ENCODE results near the gene CD163L1. TPM values are rescaled to one million over a fixed set of nuclear protein-coding genes. Genes with fewer than 3 reads are reported as not detected.

Gene CD163L1
- total and polyA plus RNA-seq, 9 of the 15 experiments (the other 6 are each of a cell fraction or from before 2014, with no cell fraction given): 0.54 to 9.2 (median 2.0) TPM

- no peak overlapping the region for H2AFZ ChIP-seq (ENCODE audit: low read depth, low read length)
- peaks cover 0 to 4% of the 10 kb centered on the region in 2 experiments; a peak in 1 of 5 replicates for H3K4me1 ChIP-seq (replicated peaks in 1 of 2; ENCODE audit: control insufficient read depth in 2 of 2, insufficient read depth in 2 of 2, low read length in 2 of 2)
- TF ChIP-seq RBFOX2 (IDR thresholded peaks at IDR 0.05; ENCODE audit: low read depth, low read length) (no peak), TEAD1 (CRISPR knock-in tag; IDR thresholded peaks at IDR 0.05) (no peak), PHF21A (IDR thresholded peaks at IDR 0.05; ENCODE audit: borderline replicate concordance, low read depth) (no peak), ZNF398 (CRISPR knock-in tag; IDR thresholded peaks at IDR 0.05) (no peak), CGGBP1 (CRISPR knock-in tag; IDR thresholded peaks at IDR 0.05) (no peak)
- no peaks in the 10 kb centered on the region for H4K20me1 ChIP-seq (replicated peaks; ENCODE audit: control insufficient read depth, insufficient read depth, low read length)
- H3K9me3 ChIP-seq (replicated peaks; ENCODE audit: control insufficient read depth, insufficient read depth, low read depth, low read length): no peaks in the 10 kb centered on the region
- ChIA-PET POLR2A (interaction anchor here (1.1 kb wide), 1 partner anchor 13 kb away, joined by 3 read pairs; no protein-coding TSS in a partner anchor), CTCF (ENCODE audit: low intra/inter-chr PET ratio) (interaction anchor here (0.6 kb wide), 1 partner anchor 464 kb away, joined by 3 read pairs; no protein-coding TSS in a partner anchor)
- no peak overlapping the region for H3K27ac ChIP-seq (ENCODE audit: extremely low read depth, low read depth, low read length)
- BruUV-seq (replicated peaks): no TSS peak
- no peak overlapping the region for H3K4me3 ChIP-seq
- H3K27me3 ChIP-seq (ENCODE audit: control insufficient read depth in 2 of 2, insufficient read depth in 2 of 2, low read length in 2 of 2): no peaks in the 10 kb centered on the region
- FAIRE-seq: no peak
- no peaks in the 10 kb centered on the region for H3K79me2 ChIP-seq (ENCODE audit: control insufficient read depth, insufficient read depth, low read length)
- no peak for DNase-seq (ENCODE audit: extremely low read depth in 1 of 4, low spot score in 3 of 4)
- H3K36me3 ChIP-seq (ENCODE audit: control insufficient read depth, insufficient read depth, low read length): no peaks in the 10 kb centered on the region
- WGBS (ENCODE audit: insufficient coverage, low coverage, missing lambda C conversion rate): 56% methylated on average over 1 of the region's 1 CpG
- no peaks in the 10 kb centered on the region for H3K9me1 ChIP-seq (ENCODE audit: control insufficient read depth, insufficient read depth, low read length)
- in situ Hi-C loops (cut with MboI) (no loop called here), intact Hi-C loops (cut with micrococcal nuclease) (no loop called here)
- no peak for ATAC-seq
- H3K4me2 ChIP-seq (ENCODE audit: insufficient read depth, low read length): no peak overlapping the region
- H3K9ac ChIP-seq (ENCODE audit: insufficient read depth in 1 of 2, low read depth in 2 of 2, low read length in 2 of 2): no peak overlapping the region
Measured at GRCh38 chr12:7441216-7441615, 2.7 kb downstream of the CD163L1 start.

Data from K562 (cell line).